Hepatocyte (in vitro differentiated cells): ENCODE measurements around the gene MAP2K7.

Source experiments
- CTCF ChIP-seq: fragments of 200-600 bp; sonication (generic); IDR thresholded peaks from 2 replicates; pipeline ENCODE4 v1.5.1; 2016; ENCODE audit warnings: antibody characterized with exemption, mild to moderate bottlenecking; ENCODE audit not compliant: poor library complexity
- EZH2 ChIP-seq: fragments of 200-600 bp; sonication (generic); IDR thresholded peaks from 2 replicates; pipeline ENCODE4 v1.6.1; 2016; ENCODE audit warnings: antibody characterized with exemption, mild to moderate bottlenecking, borderline replicate concordance
- EZH2phosphoT487 ChIP-seq: fragments of 200-600 bp; sonication (generic); IDR thresholded peaks from one replicate; pipeline ENCODE4 v1.6.1; 2018; ENCODE audit warnings: antibody characterized with exemption, mild to moderate bottlenecking, low read depth, moderate library complexity; ENCODE audit not compliant: unreplicated experiment, severe bottlenecking

- TF ChIP-seq CTCF: no peak
- no peak for TF ChIP-seq EZH2
- TF ChIP-seq EZH2phosphoT487: no peak
Measured at GRCh38 chr19:7881910-7882309, 21.8 kb upstream of the MAP2K7 start.
